DMS79 (cell line): ENCODE results near the gene GLMP.
"Not testable (repeated sequence)": the region's sequence is repeated elsewhere in the genome, so short reads cannot be mapped to it uniquely, and the experiment has no call there.

Experiments used
- DNase-seq: peaks from one replicate; lab custom pipeline; 2025; lab: John Stamatoyannopoulos, UW

The GLMP gene, protein sequence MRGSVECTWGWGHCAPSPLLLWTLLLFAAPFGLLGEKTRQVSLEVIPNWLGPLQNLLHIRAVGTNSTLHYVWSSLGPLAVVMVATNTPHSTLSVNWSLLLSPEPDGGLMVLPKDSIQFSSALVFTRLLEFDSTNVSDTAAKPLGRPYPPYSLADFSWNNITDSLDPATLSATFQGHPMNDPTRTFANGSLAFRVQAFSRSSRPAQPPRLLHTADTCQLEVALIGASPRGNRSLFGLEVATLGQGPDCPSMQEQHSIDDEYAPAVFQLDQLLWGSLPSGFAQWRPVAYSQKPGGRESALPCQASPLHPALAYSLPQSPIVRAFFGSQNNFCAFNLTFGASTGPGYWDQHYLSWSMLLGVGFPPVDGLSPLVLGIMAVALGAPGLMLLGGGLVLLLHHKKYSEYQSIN

DNA sequence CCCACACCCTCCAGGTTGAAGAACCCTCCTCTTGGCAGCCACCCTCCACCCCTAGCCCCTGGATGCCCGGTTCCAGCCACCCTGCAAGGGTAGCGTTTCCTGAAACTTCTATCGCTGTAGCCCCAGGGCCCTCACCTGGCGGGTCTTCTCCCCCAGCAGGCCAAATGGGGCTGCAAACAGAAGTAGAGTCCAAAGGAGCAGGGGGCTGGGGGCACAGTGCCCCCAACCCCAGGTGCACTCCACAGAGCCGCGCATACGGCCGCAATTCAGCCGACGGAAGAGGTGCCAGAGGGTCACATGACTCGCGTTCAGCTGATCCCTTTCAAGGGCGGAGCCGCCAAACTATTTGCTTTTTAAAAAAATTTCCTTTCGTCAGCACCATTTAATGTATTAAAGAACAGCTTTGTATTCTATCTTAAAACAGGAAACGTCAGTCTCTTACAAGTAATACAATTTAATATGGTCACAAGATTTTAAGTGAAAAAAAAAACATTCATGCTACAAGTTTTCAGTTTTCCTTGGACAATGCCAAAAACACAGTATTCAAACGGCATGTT lies at the start of gene GLMP:
Gene GLMP (minus strand): TSS at position 289 of the 557 bp plus-strand sequence. CDS start 34 bp downstream, at position 255.
- peak; percentile 22 for DNase-seq

DNA sequence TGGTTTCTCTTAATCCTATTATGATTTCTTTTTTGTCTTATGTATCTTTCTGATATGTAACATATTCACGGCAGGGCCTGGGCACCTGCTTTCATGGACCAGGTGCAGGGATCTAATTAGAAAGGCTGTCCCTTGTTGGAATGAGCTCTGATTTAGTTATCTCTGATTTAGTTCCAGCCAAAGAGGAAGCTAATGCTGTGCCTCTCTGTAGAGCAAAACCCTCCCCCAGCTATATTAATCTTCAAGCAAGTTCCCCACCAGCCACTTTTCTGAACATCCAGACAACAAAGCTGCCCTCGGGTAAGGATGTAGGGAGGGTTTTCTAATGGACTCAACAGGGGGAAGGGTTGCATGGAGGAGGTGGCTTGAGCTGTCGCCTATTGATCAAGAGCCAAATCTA lies 48.9 kb upstream of the GLMP start:
- no peak for DNase-seq

DNA sequence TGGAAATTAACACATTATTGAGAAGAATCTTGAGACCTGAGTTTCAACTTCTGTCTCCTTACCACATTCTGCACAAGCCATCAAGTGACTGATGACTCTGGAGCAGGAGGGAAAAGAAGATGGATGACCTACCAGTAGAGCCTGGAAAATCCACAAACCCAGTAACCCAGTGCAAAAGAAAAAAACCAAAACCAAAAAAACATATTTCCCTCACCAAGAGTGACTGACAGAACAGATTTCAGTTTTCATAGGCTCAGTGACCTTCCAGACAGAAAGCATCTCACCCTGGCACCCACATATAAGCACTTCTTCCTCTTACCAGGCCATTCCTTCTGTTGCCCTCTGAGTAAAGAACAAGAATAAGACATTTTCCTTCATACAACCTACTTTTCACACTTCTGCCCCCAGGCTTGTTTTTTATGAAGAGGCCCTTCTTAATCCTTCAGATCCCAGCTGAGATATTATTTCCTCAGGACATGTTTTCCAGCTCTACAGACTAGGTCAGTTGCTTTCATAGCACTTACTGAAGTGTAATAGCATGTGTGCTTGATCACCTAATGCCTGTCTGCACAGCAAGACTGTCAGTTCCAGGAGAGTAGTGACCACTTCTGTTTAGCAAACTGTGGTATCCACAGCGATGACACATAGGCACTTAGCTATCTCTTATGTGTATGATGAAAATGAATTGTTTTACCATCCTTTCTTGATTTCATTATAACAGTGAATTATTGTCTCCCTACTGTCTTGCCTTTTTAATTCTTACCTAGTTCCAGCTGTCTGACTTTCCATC lies 46.9 kb upstream of the GLMP start:
- DNase-seq = no peak

DNA sequence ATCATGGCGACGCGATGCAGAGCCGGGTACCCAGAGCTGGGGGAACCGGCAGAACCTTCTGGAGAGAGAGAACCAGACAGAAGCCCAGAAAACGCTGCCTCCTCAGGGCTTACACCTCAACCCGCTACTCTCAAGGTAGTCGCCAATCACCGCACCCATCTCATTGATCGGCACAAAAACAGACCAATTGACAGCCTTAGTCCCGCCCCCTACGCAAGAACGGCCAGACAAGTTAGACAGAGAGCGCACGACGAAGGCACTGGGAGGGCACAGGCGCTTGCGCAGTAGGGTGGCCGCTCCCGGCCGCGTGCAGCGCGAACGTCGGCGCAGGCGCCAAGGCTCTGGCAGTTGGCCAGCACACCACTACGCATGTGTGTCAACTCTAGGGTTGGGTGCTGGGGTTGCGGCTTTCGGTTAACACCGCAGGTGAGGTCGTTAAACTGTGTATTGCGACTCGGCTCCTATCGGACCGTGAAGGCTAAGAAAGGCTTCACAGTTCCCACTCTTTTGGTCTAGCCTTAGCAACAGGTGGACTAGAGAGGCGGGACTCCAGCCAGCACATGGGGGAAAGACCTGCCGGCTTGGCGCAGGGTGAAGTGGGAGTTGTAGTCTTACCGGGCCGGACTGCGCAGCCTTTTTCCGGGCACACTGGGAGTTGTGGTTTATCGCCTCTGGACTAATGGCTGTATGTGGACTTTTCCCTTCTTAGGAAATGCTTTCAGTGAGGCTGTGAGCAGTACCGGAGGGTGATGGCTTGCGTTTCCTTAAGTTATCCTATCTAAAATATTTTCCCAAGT lies 42.9 kb upstream of the GLMP start, which contains the start of the genes CCT3 and TSACC:
Gene CCT3 (minus strand): TSS at position 113 of the 797 bp plus-strand sequence. CDS start 108 bp downstream, at position 5.
Gene TSACC (plus strand): TSS at position 347 of the 797 bp plus-strand sequence. CDS start 1,232 bp downstream, outside the sequence.
- DNase-seq = peak; percentile 98

DNA sequence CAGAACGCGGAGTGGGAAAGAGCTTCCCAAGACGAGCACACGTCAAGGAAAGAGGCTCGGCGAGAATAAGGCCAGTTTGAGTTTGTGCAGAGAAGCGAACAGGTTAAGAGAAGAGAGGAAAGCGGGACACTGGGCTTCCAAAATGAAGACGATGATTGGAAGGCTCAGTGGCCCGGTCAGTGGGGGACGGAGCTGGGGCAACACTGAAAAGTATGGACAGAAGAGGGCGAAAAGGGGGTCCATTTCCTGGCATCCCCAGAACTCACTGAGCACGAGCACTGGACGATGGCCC lies 42.4 kb upstream of the GLMP start:
- DNase-seq = no peak

- DNase-seq = no peak
These were observed 41.8 kb upstream of the GLMP start for GRCh38 chr1:156337052-156337887.

DNA sequence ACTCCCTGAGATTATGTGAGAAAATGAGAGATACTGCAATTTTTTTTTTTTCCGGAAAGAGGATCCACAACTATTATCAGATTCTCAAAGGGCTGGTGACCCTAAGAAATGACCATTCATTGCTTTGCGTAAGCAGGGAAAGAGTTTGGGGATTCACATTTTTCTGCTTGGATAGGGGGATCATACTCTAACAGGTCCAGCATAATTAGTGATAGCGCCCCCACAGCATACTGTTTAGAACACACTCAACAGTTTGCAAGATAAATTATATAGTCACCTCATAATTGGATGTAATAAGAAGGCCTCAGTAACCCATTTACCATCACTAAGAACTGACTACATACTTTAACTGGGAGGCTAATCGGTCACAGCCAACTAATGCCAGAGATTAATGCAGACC lies 40.8 kb upstream of the GLMP start:
- DNase-seq = no peak

GRCh38 chr1:156323179-156323578 lies 27.7 kb upstream of the GLMP start:
- not testable (repeated sequence) for DNase-seq

DNA sequence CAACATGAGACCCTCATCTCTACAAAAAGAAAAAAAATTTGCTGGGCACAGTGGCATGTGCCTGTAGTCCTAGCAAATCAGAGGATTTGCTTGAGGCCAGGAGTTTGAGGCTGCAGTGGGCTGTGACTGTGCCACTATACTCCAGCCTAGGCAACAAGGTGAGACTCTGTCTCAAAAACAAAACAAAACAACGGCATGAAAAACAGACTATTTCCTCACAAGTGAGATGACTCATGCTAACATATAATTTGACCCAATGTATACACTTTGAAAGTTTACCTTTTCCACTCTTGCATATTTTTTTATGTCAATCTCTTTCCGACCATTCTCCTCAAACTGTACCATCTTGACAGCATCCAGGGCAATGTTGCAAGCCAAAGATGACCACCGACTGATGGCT lies 25.1 kb upstream of the GLMP start:
- DNase-seq = no peak

- DNase-seq = no peak
These were observed 24.2 kb upstream of the GLMP start for GRCh38 chr1:156319664-156320063.

GRCh38 chr1:156316909-156317308 lies 21.4 kb upstream of the GLMP start:
- DNase-seq = no peak

- no peak for DNase-seq
These were observed 15.5 kb upstream of the GLMP start for GRCh38 chr1:156310962-156311361.

DNA sequence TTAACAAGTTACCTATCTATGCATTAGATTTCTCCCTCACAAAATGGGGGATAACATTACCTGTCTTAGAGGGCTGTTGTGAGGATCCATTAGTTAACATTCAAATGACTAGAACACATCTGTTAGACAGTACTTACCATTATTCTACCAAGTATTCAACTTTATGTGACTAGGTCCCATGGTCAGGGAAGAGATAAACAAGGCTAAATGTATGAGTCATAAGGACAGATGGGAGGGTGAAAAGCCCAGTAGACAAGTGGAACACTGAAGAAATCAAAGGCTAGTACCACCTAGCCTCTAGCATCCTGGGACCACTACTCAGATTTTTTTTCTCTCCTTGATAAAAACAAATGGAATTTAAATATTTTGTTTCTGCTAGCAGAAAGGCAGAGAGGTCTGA lies 12.6 kb upstream of the GLMP start:
- DNase-seq = no peak

DNA sequence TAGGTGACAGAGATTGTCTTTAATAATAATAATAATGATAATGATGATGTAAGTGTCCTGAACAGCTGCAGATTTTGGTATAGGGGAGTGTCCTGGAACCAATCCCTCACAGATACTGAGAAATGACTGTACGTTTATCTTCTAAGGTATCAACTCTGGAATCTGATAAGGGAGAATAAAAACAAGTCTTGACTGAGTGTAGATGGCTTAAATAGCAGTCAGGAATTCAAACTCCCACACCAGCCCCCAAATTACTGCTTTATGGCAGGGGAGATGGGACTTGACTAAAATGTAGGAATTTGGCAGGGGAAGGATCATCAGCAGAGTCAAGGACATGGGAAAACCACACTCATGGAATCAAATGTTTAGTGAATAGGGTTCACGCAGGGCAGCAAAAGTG lies 9.7 kb upstream of the GLMP start:
- no peak for DNase-seq

- no peak for DNase-seq
These were observed 7.8 kb upstream of the GLMP start for GRCh38 chr1:156303241-156303640.

DNA sequence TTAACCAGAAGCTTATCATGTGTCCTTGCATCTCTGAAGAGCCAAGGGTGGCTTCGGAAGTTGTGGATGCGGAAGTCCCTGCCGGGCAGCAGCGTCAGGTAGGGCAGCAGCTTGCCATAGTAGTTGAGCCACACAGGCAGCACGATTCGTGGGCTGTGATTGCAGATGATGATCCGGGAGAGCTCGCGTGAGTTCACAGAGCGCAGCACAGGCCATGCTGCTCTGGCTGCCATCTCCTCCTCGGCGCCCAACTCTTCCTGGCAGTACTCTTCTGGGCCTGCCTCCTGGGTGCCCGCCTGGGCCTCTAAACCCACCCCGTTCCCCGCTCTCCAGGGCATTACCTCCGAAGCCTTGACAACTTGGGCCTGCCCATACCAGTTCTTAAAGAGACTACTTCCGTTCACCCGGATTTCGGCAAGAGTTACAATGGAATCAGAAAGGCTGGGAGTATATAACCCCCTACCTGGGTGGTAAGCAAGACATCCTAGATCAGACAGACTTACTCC lies 3.4 kb upstream of the GLMP start, which contains the start of gene VHLL:
Gene VHLL (minus strand): TSS at position 456 of the 506 bp plus-strand sequence. CDS start 118 bp downstream, at position 338.
- no peak for DNase-seq

- no peak for DNase-seq
These were observed 1.6 kb downstream of the GLMP start for GRCh38 chr1:156293895-156294294.

GRCh38 chr1:156293098-156293434 lies 2.4 kb downstream of the GLMP start:
- no peak for DNase-seq

DNA sequence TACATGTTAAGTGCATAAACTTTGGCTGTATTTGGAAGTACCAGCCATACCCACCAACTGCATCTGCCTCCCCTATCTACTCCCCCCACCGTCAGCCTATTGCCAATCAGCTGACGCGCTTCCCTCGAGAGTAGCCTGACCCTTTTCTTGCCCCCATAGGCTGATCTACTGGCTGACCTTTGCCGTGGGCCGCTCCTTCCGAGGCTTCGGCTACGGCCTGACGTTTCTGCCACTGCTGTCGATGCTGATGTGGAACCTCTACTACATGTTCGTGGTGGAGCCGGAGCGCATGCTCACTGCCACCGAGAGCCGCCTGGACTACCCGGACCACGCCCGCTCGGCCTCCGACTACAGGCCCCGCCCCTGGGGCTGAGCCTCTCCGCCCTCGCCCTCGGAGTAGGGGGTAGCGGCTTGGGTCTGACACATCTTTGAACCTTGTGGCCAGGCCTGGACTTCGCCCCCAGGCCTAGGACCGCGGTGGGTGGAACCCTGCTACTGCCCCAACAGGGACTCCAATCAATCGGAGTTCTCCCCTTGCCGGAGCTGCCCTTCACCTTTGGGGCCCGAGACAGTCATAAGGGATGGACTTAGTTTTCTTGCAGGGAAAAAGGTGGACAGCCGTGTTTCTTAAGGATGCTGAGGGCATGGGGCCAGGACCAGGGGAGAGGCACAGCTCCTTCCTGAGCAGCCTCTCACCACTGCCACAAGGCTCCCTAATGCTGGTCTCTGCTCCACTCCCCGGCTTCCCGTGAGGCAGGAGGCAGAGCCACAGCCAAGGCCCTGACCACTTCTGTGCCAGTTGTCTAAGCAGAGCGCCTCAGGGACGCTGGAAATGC lies 4.0 kb downstream of the GLMP start:
- peak; percentile 28 for DNase-seq

GRCh38 chr1:156289857-156290256 lies 5.6 kb downstream of the GLMP start:
- DNase-seq = no peak
